ENCODE results near the gene PLEKHJ1.

The PLEKHJ1 gene

DNA sequence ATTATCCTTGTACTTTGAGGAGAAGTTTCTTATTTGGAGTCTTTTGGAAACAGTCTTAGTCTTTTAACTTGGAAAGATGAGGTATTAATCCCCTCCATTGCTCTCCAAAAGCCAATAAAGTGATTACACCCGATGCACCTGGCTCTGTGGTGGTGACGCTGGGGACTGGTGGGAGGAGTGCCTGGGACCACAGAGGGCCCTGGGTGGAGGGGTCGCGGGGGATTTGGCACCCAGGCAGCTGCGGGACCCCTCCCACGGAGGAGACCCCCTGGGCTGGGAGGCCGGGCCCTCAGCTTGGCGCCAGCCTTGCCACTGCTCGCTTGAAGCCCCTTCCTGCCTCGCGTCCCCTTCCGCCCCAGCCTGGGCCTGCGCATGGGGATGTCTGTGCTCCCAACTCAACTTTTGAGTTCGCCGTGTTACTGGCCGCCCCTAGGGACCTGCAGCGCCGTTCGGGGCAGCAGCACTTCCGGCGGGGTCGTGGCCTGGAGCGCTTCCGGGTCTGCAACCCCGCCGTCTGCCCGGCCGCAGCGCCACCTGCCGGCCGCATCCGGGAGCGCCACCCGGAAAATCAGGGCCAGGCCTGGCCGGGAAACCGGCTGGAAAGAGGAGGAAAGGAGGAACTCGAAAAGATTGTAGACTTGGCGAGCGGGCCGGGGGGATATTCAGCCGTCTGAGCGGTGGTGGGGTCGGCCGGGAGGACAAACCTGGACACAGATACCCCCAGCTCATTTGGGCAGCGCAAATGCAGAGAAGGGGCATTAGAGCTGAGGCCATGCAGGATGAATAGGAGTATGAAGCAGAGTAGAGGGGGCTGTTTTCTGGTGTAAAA, 37.4 kb upstream of the PLEKHJ1 start:
- TF ChIP-seq, protein P1, sequence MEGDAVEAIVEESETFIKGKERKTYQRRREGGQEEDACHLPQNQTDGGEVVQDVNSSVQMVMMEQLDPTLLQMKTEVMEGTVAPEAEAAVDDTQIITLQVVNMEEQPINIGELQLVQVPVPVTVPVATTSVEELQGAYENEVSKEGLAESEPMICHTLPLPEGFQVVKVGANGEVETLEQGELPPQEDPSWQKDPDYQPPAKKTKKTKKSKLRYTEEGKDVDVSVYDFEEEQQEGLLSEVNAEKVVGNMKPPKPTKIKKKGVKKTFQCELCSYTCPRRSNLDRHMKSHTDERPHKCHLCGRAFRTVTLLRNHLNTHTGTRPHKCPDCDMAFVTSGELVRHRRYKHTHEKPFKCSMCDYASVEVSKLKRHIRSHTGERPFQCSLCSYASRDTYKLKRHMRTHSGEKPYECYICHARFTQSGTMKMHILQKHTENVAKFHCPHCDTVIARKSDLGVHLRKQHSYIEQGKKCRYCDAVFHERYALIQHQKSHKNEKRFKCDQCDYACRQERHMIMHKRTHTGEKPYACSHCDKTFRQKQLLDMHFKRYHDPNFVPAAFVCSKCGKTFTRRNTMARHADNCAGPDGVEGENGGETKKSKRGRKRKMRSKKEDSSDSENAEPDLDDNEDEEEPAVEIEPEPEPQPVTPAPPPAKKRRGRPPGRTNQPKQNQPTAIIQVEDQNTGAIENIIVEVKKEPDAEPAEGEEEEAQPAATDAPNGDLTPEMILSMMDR (IDR thresholded peaks at IDR 0.05; ENCODE audit: insufficient read depth, low read depth, low read length, missing control alignments): peak; percentile 90
- peak; percentile 97 for DNase-seq (ENCODE audit: low read depth)
- peak overlapping the region; percentile 90 for H3K4me3 ChIP-seq (ENCODE audit: low read depth, low read length)

DNA sequence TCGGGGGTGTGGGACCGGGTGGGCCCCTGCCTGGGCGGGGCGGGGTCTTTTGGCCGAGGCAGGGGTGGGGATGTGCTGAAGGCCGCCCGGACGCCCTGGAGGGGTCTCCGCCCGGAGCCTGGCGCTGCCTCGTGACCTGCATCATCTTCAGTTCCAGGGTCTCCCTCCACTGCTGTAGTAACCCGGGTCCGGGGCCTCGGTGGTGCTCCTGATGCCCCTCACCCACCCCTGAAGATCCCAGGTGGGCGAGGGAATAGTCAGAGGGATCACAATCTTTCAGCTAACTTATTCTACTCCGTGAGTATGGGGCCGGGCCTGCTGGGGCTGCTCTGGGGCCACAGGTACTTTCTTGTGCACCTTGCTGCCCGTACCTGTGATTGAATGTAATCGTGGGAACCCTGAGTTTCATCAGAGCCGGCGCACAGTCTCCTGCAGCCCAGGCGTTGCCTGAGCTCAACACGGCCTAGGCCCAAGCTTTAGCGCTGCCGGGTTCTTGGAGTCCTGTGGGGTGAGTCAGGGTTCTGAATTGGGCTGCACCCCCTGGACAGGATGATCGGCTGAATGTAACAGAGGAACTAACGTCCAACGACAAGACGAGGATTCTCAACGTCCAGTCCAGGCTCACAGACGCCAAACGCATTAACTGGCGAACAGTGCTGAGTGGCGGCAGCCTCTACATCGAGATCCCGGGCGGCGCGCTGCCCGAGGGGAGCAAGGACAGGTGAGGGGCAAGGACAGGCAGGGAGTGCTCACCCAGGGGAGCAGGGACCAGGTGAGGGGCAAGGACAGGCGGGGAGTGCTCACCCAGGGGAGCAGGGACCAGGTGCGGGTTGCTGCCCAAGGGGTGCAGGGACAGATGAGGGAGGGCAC, 35.3 kb upstream of the PLEKHJ1 start:
- H3K4me3 ChIP-seq (ENCODE audit: low read depth, low read length): peak overlapping the region; percentile 90
- TF ChIP-seq, protein P1 (IDR thresholded peaks at IDR 0.05; ENCODE audit: insufficient read depth, low read depth, low read length, missing control alignments): no peak
- no peak for DNase-seq (ENCODE audit: low read depth)

DNA sequence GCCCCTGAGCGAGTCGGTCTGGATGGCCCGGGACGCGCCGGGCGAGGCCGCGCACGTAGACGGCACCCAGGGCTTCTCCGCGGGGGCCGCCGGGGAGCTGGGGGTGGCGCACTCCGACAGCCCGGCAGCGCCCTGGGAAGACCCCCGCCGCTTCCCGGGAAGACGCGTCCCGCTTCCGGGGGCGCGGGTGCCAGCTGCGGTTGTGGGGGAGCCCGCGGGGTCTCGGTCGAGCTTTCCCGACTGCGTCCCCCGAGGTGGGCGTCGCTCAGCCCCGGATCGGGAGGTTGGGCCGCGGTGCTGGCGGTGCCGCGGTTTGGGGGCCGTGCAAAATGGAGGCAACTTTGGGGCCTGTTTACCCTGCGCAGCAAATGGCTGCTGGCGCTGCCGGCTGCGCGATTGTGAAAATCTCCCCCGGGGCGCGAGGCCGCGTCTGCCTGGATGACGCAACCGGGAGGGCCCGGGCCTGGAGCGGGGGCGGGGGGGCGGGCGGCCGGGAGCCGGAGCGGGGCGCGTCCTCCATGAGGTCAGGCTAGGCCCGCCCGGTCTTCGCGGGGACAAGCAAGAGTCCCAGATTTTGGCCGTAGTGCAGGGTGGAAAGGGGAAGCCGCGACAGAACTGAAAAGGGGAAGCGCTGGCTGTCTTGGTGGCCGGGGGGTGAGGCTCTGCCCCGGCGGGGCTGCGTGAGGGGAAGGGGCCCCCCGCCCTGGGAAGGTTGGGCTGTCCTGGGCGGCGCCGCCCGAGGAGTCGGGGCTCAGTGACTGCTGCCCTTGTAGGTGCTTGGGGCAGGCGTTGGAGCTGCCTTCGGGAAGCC, 34.5 kb upstream of the PLEKHJ1 start:
- TF ChIP-seq, protein P1 (IDR thresholded peaks at IDR 0.05; ENCODE audit: insufficient read depth, low read depth, low read length, missing control alignments): no peak
- H3K4me3 ChIP-seq (ENCODE audit: low read depth, low read length): peak overlapping the region; percentile 90
- DNase-seq (ENCODE audit: low read depth): peak; percentile 76

DNA sequence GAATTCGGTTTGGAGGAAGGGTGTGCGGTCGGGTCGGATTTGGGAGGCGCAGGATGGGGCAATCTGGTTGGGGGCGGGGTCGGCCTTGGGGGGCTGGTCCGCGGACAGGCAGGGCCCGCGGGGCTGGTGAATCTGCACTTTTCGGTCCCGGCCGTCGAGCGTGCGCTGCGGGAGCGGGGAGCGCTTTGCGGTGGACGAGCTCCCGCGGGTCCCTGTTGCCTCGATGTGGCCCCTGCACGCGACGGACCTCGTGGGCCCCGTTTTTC, 34.0 kb upstream of the PLEKHJ1 start:
- H3K4me3 ChIP-seq (ENCODE audit: low read depth, low read length): peak overlapping the region; percentile 90
- TF ChIP-seq, protein P1 (IDR thresholded peaks at IDR 0.05; ENCODE audit: insufficient read depth, low read depth, low read length, missing control alignments): no peak
- no peak for DNase-seq (ENCODE audit: low read depth)

DNA sequence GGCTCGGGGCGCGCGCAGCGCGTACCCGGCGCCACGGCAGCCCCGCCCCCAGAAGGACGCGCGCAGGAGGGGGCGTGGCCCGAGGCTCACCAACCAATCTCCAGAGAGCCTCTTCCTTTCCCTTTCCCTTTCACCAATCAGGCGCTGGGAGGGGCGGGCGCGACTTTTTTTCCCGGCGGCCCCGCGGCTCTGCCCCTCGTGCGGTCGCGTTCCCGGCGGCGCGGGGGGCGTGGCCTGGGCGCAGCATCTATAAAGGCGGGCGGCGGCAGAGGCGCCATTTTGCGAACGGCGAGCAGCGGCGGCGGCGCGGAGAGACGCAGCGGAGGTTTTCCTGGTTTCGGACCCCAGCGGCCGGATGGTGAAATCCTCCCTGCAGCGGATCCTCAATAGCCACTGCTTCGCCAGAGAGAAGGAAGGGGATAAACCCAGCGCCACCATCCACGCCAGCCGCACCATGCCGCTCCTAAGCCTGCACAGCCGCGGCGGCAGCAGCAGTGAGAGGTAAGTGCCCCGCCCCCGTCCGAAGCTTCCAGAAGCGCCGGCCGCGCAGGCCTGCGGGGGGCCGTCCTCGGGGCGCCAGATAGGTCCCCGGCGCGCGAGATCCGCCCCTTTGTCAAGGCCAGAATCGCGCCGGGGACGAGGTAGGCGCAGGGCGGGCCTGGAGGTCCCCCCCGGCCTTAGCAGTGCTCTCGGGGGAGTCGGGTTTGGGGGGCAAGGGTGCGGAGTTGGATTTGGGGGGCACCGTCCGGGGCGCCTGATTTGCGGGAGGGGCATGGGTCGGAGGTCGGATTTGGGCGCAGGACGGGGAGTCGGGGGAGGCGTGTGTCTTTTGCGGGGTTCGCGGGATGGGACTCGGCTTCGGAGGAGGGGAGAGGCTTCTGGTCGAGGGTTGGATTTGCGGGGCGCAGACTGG, 33.4 kb upstream of the PLEKHJ1 start:
- TF ChIP-seq, protein P1 (IDR thresholded peaks at IDR 0.05; ENCODE audit: insufficient read depth, low read depth, low read length, missing control alignments): no peak
- peak overlapping the region; percentile 90 for H3K4me3 ChIP-seq (ENCODE audit: low read depth, low read length)
- peak; percentile 98 for DNase-seq (ENCODE audit: low read depth)

DNA sequence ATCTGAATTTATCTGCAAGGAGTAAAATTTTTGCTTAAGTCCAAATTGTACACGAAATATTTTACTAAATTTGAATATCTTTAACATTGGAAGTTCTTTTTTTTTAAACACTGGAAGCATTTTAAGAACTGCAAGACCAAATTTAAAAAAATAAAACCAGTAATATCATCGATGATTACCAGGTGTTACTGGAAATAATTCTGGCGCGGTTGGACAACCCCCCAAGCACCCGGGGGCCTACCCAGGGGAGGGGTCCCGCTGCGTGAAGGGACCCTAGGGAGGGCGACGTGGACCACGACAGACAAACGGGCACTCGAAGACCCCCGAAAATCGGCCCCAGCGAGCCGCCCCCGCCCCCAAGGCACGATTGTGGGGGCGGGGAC, 32.7 kb upstream of the PLEKHJ1 start:
- TF ChIP-seq, protein P1 (IDR thresholded peaks at IDR 0.05; ENCODE audit: insufficient read depth, low read depth, low read length, missing control alignments): no peak
- DNase-seq (ENCODE audit: low read depth): no peak
- H3K4me3 ChIP-seq (ENCODE audit: low read depth, low read length): peak overlapping the region; percentile 80
